PC-3 (cell line): ENCODE results near the gene TOX3.

ENCODE experiments used
- CTCF ChIP-seq: fragments of 300-600 bp; sonication (generic); conservative IDR thresholded peaks from 2 replicates; pipeline ENCODE4 v1.5.1; 2017; ENCODE audit warnings: antibody characterized with exemption, low read depth, mild to moderate bottlenecking, low read length
- EZH2phosphoT487 ChIP-seq: fragments of 300-600 bp; sonication (generic); IDR thresholded peaks from 2 replicates; pipeline ENCODE4 v1.6.1; 2018; ENCODE audit warnings: mild to moderate bottlenecking, antibody characterized with exemption, low read length, borderline replicate concordance

- TF ChIP-seq CTCF, result no peak
- TF ChIP-seq EZH2phosphoT487, result no peak
Observed at GRCh38 chr16:52557236-52557635, 10.3 kb upstream of the TOX3 start.
